ENCODE measurements around the gene PDE6H.
A peak's percentile ranks its signal among the peaks of the same experiment; 100 is the strongest.

Gene PDE6H

DNA sequence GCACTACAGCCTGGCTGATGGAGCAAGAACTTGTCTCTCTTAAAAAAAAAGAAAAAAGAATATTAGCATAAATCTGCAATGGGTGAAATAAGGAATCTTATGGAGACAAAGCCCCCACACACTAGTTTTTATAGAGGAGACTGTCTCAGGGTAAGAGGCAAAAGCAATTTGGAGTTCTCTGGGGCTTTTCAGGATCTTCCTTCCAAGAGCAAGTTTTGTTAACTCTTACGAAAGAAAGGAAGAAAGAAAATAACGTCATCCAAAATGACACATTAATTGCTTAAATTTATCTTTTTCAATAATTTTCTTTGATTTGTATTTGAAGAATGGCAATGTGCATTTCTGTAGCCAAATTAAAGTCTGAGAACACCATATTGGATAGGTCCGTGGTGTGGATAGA, 3.8 kb downstream of the PDE6H start:
- DNase-seq: no peak

DNA sequence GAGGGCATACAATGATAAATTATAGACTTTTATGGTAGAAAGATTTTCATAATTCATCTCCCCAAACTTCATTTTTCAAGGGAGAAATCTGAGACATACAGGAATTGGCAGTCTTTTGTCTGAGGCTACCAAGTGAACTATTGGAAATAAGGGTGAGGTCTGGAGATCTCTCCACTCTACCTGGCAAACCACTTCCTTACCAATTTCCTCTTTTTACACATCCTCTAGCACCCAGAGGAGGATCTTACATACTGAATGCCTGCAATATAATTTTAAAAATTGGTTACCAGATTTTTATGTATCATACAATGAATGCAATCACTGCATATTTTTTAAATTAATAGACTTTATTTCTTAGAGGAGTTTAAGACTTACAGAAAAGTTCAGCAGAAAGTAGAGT, 6.6 kb downstream of the PDE6H start:
- DNase-seq: no peak

DNA sequence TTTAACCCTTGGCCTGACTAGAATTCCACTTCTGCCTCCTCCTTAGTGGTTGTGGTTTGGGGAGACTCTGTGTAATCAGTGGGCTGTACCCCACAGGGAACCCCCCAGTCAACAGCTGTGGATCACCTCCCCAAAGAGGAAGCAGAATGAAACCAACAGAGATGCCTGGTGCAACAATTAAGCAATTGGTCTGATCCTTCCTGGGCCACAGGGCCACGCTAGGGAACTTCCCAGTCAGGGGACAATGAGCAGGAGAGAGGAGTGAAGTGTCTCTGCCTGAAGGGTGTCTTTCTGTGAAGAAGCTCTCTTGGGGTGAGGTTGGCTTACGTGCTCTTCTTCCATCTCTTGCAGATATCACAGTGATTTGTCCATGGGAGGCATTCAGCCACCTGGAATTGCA, 8.2 kb downstream of the PDE6H start:
- no peak for DNase-seq

DNA sequence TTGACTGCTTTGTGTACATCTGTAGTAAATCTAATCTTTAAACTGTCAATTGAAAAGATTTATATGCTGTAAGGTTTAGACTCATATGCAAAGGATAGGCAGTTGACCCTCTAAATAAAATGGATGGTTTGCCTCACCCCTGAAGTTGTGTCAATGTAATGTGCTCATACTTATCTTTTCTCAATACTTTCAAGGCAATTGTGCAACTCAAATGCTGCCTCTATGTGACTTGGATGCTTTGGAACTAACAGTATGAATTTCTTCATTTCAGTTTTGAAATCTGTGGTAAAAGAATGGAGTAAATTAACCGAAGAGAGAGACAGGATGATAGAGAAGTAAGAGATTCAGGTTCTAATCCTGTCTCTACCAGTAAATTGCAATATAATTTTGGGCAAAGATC, 9.7 kb downstream of the PDE6H start:
- DNase-seq: no peak

DNA sequence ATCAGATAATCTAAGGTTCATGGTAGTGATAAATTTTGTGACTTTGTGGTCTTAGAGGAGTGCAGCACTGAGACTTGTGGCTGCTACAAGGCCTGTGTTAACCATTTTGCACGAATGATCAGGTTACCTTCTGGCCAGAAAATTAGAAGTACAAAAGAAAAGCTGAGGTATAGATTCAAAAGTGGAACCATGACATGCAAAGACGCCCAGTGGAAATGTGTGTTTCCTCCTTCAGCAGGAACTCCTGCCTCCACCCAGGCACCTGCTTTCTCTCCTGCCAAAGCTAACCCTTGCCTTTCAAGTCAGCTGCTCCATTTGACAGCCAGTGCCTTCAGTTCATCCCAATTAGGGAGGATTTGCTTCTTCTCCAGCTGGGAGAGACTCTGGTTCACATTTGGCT, 10.1 kb downstream of the PDE6H start:
- no peak for DNase-seq

DNA sequence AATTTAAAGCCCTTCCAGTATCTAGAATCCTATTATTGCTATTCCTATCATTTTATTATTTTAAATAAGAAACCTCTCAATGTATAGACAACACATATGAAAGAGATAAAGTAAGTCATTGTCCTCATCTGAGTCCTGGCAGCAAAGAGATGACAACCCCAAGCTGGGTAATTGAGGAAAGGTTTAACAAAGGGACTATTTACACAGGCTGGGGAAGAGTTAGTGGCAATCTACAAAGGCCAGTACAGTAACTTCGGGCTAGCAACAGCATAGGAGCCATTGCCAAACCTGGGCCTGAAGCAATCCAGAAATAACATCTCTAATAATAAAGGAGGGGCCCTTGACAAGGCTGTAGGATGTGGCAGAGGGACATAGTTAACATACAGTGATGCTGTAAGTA, 11.2 kb downstream of the PDE6H start:
- no peak for DNase-seq

DNA sequence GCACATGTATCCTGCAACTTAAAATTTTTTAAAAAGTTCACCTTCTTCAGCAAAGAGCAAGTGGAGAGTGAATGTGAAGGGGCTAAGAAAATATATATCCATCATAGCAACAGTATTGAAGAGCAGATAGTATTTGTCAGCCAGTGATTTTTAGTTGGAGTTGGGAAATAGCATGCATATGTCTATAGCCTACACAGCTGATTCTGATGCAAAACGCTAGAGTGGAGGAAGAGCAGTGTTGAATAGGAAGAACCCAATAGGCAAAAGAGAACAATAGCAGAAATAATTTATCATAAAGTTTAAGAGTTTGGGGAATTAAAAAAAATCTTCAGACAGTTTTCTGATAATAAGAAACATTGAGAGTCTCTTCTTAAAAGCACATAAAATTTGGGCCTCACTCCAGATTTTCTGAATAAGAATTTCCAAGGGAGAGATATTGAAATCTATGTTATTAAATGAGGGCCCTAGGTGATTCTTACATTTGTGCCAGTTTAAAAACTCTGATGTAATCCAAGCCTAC, 12.0 kb downstream of the PDE6H start:
- DNase-seq: no peak

DNA sequence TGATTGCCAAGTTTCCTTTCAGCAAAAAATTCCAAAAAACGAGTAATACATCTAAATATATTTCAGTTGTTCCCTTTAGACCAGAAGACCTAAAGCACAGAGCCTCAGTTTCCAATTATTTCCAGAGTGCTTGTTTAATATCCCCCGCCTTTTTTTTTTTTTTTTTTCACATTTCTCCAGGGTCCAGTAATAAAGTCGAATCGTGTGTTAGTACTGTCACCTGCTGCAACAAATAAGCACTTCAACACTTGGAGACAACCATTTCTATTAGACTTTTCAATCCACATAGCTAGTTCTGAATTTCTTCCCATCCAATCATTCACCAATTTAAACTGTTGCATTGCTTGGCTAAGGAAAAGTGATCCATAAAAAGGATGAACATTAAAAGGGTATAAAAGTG, 13.6 kb downstream of the PDE6H start:
- DNase-seq: no peak

DNA sequence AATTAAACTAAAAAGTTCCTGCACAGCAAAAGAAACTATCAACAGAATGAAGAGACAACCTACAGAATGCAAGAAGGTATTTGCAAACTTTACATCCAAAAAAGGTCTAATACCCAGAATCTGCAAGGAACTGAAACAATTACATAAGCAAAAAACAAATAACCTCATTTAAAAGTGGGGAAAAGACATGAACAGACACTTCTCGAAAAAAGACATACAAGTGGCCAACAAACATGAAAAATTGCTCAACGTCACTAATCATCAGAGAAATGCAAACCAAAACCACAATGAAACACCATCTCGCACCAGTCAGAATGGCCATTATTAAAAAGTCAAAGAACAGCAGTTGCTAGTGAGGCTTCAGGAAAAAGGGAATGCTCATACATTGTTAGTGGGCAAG, 15.2 kb downstream of the PDE6H start:
- DNase-seq: no peak

DNA sequence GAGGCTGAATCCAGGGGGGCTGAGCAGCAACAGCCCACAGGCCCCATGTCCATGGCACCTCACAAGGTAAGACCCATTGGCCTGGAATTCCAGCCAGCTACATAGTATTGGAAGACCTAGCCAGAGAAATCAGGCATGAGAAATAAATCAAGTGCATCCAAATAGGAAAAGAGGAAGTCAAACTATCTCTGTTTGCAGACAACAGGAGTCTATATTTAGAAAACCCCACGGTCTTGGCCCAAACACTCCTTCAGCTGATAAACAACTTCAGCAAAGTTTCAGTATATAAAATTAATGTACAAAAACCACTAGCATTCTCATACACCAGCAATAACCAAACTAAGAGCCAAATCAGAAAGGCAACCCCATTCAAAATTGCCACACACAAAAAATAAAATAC, 16.9 kb downstream of the PDE6H start:
- no peak for DNase-seq

DNA sequence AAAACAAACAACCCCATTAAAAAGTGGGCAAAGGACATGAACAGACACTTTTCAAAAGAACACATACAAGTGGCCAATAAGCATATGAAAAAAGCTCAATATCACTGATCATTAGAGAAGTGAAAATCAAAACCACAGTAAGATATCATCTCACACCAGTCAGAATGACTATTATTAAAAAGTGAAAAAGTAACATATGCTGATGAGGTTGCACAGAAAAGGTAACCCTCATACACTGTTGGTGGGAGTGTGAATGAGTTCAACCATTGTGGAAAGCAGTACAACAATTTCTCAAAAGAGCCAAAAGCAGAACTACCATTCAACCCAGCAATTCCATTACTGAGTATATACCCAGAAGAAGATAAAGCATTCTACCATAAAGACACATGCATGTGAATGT, 18.2 kb downstream of the PDE6H start:
- no peak for DNase-seq

DNA sequence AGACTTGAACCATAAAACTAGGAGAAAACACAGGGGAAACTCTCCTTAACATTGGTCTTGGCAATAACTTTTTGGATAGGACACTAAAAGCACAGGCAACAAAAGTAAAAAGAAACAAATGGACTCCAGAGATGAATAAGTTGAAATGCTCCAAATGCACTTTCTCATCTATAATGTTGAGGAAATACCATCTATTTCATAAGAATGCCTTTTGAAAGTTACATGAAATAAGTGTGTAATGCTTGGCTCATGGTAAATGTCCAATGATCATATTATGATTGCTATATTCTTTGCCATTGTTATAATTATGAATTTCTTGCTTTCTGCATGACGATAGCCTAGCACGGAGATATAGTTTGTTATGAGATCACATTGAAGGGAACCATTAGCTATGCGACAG, 19.8 kb downstream of the PDE6H start:
- no peak for DNase-seq

DNA sequence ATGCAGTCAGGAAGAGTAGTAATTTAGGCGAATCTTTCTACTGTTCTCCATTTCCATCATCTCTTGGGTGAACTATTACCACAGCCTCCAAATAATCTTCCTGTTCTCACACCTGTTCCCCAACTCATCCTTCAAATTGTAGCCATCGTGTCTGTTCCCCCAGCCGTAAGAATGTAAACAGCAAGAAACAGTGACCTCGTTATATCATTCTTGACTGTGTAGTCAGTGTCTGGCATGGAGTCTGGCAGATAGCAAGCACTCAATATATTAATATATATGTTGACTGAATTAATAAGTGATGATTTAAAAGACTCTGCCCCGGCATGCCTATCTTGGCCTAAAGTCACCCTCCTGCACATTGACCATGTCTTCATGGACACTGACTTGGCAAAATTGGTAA, 20.3 kb downstream of the PDE6H start:
- DNase-seq: no peak

DNA sequence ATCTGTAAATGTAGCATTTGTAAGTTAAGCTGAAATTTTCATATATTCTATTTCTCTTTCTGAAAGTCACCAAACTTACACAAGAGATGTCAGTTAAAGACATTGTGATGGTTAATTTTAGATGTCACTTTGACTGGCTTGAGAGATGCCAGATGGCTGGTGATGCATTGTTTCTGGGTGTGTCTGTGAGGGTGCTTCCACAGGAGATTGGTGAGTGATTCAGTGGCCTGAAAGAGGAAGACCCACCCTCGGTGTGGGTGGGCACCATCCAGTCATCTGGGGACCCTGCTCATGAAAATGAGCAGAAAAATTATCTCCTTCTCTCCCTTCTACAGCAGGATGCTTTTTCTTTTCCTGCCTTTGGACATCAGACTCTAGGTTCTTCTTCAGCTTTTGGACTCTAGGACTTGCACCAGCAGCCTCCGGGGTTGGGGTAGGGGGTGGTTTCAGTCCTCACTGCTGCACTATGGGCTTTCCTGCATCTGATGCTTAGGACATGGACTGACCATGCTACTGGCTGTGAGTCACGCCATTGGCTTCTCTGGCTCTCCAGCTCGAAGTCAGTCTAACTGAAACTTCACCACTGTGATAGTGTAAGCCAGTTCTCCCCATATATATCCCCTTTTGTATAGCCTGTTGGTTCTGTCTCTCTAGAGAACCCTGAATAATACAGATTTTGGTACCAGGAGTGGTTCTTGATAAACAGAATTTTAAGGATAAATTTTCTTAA, 20.9 kb downstream of the PDE6H start:
- DNase-seq: no peak

DNA sequence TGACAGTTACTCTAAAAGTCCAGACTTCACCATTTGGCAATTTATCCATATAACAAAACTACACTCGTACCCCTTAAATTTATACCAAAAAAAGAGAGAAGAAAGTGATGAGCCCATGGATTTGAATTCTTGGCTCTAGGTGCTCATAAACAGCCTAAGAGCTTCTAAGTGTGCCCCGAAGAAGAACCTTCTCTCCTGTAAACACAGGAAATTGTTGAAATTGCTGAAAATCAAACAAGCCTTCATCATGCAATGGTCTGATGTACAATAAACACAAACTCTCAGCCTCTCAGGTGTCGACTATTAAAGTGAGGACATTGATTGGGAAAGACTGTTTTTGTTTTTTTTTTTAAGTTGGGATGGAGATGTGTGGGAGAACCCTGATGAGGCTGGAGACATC, 21.8 kb downstream of the PDE6H start:
- no peak for DNase-seq

DNA sequence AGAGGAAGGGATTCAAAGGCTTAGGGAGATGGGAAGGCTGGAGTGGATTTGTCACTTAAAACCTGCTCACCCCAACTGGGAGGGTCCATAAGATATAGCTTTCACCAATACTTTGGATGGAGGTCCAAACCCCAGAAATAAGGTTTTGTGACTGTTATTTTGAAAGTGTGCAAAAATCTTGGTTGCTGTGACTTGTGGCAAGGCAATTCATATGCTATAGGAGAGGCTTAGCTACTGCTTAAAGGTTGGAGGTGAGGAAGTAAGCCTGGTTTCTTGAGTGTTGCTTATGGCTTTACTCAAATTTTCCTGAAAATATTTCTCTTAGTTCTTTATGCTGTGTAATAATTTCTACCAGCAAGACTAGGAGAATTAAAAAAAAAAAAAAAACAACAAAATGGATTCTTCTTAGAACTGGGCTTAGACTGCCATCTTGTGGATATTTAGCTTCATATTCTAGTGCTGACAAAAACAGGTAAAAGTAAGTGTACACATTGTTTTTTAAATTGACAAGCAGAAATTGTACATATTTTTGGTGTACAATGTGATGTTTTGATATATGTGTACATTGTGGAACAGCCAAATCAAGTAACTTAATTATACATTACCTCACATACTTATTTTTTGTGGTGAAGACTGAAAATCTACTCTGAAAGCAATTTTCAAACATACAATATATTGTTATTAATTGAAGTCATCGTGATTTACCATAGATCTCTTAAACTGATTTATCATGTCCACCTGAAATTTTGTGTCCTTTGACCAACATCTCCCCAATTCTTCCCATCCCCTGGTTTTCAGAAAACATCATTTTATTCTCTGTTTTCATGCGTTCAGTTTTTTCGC, 23.0 kb downstream of the PDE6H start:
- DNase-seq: peak; percentile 15

DNA sequence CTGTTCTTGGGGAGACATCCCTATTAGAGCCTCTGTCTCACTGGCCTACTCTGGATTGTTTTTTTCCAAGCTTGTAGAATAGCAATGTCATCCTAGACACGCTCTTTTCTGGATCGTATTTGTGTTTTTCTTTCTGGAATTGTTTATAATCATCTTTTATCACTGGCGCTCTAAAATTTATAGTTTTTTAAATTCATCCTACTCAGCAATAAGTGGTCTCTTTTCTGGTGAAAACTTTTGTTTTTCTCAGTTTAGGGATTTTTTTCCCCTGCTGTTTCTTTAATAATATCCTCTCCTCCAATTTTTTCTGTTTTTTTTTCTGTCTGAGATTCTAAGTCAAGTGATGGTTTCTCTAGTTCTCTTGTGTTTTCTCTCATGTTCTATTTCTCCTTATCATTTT, 25.2 kb downstream of the PDE6H start:
- DNase-seq: no peak

DNA sequence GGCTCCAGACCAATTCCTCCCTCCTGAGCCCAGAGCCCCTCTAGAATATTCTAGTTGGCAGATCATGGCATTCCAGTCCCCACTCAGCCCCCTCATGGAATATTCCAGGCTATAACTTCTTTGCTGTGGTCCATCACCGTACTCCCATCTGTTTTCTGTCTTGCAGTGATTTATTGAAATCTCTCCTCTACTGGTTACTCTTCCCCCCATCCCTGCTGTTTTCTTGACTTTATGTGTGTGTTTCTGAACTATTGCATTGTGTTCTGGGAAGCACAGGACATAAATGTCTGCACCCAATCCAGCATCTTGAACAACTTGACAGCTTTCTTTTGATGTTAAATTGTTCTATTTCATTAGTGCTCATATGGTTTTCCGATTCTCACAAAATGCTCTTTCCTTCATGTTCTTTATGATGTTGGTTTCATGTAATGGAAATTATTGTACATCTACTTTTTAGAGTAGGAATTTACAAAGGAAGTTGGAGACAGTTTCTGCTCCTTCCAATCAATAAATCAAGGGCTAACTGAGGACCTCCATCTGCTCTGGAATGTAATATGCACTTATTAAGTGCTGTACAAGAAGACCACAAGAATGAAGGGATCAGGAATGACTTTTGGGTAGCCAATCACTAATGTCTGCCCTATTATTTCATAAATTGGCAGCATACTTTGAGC, 26.3 kb downstream of the PDE6H start:
- DNase-seq: no peak

DNA sequence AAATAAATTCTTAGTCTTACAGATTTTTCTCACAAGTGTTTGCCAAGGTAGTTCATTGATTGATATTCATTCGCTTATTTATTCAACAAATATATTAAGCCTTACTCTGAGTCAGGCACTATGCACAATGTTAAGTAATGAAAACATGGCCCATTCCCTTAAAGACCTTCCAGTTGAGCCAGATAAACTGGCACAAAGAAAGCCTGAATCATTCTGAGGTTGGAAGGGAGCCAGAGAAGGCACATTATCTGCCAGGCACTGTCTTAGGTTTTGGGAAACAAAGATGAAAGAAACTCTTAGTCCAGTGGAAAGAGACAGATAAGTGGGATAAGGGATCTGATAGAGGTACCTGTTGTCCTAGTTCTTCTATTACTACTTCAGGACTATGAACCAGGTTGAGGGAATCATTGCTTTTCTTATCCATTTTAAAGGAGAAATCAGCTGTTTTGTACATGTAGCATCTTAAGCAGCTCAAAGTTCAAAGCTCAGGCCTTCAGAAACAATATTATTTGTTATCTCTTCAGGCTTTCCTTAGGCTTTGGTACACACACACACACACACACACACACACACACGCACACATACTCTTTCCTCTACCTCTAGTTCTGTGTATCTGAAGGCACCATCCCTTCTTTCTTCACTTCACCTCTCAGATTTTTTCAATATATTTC, 27.0 kb downstream of the PDE6H start:
- DNase-seq: no peak

DNA sequence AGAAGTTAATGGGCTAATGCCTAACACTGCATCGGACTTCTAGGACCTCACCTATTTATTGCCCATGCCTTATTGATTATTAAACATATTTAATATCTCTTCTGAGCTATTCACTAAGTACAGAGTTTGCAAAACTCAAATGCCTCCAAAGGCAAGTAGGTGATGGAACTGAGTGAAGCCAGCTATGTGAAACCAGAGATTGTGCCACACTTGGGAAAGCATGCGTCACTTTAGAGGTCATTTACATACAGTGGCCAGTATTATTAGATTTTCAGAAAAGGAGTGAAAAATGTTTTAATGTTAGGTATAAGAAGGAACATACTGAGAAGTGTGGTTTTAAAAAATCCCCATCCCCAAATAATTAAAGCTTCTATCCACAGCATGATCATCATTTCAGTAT, 27.7 kb downstream of the PDE6H start:
- no peak for DNase-seq

DNA sequence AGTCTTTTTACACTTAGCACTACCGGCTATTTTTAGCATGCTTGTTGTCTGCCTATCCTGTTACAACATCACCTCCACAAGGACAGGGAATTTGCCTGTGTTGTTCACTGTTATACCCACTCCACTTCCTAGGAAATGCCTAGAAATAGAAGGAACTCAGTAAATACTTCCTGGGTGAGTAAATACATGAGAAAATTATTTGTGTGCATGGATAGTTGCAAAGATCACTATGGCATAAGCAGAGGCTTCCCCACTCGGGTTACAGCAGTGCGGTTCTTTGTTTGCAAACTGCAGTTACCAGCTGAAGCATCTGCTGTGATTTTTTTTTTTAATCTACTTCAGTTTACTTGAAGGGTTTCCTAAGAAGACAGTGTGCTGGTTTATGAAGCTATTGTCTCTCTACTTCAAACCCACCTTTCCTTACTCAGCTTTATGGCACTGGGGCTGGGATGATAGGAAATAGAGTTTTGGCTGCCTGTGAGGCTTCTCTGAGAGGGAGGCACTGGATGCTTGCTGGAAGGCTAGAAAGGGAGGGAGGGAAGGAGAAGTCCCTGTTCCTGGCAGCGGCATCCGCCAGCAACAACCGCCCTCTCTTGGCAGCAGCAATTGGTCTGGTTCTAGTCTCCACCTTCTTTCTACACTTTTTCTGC, 29.0 kb downstream of the PDE6H start:
- peak; percentile 0 for DNase-seq

DNA sequence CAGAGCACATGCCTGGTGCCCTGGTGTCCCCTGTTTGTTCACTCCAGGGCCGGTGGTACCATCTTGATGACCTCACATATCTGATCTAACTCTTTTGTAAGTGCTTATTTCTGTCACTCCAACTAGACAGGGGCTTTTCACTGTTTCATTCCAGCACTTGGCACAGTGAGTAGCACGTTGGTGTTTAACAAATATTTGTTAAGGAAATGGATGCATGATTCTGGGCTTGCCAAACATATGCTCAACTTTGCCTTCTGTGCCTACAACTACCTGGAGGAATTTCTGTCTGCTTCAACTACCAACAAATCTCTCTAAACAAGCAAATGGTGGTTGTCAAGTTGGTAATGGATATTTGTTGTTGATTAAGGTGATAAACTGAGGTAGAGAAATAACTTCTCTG, 31.6 kb downstream of the PDE6H start:
- DNase-seq: no peak

DNA sequence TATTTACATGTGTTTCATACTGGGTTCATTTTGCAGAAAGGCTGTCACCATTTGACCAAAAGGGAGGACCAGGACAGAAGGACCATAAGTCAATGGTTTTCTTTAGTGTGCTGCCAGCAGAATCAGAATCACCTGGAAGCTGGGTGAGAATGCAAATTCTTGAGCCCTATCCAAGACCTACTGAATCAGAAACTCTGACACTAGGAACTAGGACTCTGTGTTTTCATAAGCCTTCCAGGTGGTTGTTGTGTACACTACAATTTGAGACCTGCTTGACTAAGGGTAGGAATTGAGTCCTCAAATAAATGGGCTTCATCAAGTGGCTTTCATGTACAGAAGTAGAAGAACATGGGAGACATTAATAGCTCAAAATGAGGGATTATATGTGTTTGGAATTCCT, 32.2 kb downstream of the PDE6H start:
- no peak for DNase-seq
